HK-2 (cell line): ENCODE data around the gene ZMYND11.
"Not testable (repeated sequence)": the region's sequence is repeated elsewhere in the genome, so short reads cannot be mapped to it uniquely, and the experiment has no call there.

Experiments used
- DNase-seq: peaks from one replicate; pipeline ENCODE4 v3.0.0-alpha.2; 2018; ENCODE audit not compliant: unreplicated experiment

Gene ZMYND11

DNA sequence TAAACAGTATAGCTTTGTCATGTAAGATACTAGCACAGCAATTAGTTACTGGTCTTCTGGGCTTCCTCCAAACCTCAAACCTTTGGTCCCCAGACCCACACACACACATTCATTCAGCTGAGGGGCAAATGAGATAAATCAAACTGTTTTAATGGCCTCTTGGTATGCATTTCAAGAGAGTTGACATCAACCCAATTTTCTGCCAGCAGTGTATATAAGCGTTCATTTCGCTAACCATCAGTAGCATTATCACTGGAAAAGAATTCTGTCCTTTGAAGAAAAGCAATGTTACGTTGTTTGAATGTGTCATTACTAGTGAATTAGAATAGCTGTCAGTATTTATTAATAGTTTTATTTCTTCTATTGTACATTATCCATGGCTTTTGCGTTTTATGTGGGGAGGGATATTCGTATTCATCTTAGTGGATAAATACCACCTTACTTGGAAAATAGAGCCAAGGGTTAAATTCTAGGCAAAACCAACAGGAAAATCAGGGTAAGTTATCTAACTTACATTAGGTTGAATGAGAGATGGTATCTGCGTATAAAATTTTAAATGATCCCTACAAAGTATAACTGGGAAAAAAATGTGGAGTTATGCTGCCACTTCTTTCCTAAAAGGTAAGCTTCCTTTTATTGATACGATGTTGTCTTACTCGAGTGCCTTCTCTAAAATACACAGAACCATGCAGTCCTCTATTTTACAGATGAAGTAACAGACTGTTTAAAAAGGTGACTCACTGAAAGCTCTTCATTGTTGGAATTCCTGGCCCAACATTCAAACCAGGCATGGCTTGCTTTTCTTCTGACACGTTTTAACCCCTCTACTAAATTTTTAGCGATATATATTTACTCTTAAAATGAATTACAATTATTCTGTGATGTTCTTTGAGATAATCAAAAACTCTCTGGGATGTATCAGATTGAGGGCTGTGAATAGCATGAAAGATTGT is 2.0 kb upstream of the ZMYND11 start:
- no peak for DNase-seq

DNA sequence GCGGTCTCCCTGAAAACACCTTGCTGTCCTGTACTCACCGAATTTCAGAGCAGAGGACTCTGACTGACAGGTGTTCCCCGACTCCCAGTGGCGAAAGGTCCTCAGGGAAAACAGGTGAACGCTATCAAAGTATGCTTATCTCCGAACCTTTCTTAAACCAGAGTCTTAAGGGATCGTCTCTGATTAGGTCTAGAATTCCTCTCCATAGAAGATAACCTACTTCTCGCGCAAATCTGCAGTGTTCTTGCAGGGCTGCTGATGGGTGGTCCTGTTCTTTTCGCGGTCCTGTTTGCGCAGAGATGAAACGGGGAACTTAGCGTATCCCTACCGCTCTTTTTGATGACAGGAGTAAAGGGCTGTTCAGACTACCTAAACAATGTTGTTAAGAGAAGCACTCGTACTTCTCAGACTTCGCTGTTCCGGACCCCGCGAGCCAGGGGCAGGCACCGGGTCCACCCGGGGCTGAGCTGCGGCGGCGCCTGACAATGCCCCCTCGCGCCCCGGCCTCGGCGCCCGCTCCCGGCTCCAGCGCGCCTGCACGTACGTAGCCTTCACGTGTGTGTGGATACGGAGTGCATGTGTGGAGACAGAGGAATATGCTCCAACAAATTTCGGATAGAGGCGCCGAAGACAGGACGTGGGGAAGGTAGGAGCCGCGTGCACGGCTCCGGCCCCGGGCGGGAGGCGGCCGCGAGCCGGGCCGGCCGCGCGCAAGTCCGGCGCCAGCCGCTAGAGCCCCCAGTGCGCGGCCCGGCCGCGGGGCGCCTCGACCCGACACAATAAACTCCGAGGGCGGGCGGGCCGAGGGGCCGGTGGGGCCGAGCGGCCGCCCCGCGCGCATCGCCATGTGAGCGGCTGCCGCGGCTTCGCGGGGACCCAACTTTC is 766 bp upstream of the ZMYND11 start:
- peak; percentile 27 for DNase-seq

DNA sequence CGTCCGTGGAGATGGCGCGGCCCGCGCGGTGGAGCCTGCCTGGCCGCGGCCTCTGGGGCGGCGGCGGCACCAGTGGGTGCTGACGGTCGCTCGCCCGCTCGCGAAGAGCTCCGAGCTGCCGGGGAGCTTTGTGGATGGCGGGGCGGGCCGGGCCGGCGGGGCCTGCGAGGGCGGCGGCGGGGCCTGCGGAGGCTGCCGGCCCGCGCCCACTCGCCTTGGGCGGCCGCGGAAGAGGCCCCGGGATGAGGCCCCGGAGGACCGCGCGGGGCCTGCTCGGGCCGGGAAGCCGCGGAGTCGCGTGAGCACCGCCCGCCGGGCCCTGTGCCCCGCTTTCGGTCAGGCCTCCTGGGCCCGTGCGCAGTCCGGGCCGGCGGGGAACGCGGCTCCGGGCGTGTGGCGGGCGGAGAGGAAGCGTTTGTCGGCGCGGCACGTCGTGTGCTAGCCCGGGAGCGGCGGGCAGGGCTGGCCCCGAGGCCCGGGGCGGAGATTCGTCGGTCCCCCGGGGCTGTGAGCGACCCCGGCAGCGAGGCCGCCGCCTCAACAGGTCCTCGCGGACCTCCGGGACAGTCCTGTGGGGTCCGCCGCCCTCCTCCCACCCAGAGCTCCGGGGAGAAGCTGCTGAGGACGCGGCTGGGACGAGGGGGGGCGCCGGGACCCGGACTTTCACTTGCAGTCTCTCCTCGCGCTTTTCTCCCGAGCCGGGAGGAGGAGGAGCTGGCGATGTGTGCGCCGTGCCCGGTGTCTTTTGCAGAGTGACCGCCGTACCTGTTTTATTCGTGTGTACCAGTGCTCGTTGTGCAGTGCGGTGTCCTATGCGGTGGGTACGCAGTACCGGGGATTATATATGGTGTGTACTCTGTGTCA is 578 bp downstream of the ZMYND11 start:
- DNase-seq = peak; percentile 49

DNA sequence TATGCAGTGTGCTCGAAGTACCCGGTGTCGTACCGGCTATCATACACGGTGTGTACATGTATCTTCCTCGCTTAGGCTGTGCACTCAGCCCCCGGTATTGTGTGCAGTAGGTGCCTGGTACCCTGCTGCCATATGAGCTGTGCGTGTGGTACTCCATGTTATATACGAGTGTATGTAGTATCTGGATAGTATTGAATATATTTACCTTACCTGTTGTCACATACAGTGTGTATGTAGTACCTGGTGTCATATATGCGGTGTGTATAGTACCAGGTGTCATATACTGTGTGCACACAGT is 1.2 kb downstream of the ZMYND11 start:
- no peak for DNase-seq

DNA sequence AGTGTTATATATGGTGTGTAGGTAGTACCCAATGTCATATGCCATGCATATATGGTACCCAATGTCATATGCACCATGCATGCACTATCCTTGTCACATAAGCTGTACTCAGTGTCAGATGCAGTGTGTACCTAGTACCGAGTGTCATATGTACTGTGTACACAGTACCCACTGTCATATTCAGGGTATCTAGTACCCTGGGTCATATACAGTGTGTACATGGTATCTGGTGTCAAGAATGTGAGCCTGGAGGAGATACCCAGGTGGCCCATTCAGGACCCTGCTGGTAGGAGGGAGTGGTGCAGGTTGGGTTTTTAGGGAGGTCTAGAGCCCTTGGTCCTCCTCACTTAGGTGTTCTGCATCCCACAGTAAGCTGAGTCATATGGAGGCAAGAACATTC is 1.8 kb downstream of the ZMYND11 start:
- DNase-seq = peak; percentile 7

DNA sequence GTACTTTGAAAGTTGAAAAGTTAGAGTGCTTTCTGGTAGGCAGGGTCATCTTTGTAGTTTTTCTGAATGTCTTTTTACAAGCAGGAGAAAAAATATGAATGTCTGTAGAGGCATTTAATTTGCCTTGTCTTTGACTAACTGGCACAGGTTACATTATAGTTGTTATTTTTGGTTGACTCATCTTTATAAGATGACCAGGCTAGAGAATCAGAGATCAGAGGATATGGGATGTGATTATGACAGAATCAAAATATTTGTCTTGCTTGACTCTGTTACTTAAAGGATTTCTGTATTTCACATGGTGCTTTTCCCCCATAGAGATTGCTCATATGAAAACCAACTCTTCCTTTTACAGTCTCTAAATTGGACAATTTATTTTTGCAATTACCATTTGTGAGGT is 2.4 kb downstream of the ZMYND11 start:
- DNase-seq = no peak

DNA sequence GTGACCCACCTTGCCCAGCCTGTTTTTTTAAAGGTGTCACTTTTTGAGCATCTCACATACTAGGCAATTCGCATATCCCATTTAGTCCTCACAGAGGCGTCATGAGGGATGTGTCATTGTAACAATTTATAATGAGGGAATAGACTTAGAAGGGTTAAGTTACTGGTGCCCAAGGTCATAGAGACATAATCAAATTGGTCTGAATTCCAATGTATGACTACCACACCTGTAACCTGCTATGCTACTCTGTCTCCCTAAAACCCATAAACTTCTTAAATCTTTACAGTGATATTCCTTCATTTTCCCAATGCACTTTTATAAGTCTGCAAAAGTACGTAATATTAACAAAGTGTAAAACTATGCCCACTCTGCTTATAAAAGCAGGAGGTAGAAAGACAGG is 7.1 kb downstream of the ZMYND11 start:
- no peak for DNase-seq

DNA sequence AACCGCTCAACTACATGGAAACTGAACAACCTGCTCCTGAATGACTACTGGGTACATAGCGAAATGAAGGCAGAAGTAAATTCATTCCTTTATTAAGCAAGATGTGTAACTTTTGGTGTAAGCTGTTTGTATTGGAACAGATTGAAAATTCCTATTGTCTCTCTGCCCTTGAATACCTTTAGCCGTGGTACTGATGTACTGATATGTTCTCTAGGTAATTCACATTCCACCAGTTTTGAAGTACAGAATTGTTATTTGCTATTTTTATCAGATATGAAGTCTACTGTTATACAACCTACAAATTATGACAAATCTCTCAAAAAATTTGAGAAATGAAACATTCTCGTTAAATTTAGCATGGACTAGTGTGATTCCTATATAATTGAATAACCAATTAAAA is 17.7 kb downstream of the ZMYND11 start:
- DNase-seq = no peak

DNA sequence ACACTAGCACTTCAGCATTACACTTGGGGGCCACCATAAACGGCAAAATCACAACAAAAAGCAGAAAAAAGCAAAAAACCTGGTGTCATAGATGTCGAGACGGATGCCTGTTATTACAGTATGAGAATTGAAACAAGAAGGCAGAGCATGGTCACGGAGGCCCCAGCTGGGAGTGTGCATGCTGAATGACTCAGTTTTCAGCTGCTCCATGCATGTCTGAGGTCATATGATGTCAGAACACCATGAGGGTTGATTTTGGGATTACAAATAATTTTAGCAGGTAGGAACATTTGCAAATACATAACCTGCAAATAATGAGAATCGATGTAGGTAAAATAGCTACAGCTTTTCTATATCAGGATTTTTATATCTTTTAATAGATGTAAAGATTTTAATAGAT is 19.1 kb downstream of the ZMYND11 start:
- no peak for DNase-seq

DNA sequence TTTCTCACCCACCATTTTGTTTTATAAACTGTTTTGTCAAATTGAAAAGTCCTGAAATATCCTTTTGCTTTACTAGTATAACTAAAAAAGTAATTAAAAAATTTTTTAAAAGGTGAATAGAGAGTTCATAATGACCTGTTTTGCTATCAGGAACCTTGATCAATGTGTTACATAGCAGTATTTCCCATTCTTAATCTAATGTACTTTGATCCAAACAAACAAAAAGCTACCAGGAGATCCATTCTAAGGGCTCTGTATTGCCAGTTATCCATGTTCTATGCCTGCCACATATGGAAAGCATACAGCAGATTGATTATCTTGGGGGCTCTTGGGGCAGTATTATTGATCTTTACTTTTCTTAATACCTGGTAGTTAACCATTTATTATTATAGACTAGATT is 32.1 kb downstream of the ZMYND11 start:
- DNase-seq = no peak

DNA sequence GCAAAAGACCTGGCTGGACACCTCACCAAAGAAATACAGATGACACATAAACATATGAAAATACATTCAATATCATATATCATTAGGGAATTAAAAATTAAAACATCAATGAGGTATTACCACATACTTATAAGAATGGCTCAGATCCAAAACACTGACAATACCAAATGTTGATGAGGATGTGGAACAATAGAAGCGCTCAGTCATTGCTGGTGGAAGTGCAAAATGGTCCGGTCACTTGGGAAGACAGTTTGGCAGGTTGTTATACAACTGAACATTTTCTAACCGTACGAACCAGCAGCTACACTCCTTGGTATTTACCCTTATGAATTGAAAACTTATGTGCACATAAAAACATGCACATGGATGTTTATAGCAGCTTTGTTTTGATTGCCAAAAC is 38.5 kb downstream of the ZMYND11 start:
- no peak for DNase-seq

DNA sequence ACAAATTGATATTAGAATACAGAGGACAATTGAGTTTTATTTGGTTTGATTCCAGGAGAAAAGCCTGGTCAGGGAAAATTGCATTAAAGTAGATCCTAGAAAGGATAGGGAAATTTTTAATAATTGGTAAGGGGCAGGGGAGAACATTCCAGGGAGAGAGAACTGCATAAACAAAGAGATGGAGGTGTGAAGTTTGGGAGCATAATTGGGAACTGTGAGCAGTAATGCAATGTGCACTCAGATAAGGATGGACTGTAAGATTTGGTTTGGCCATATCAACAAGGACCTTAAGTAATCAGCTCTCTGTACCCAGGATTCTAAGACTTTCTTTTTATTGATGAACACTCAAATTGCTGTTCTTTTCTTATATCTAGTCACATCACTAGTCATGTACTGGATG is 41.4 kb downstream of the ZMYND11 start:
- no peak for DNase-seq

DNA sequence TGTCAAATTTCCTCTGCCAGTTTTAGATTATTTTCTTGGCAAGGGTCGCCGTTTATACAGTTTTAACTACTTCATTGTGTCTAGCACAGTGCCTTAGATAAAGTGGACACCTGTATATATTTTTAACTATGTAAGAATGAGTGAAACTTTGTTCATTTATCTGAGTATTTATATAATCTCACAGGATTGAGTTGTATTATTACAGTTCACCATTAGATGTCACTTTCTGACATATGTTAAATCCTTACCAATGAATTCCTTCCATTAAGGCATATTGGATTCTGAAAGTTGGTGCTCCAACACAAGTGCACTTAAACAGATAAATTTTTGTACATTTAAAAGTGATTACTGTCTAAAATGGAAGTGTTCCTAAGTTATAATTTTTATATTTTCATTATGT is 43.0 kb downstream of the ZMYND11 start:
- DNase-seq = no peak

DNA sequence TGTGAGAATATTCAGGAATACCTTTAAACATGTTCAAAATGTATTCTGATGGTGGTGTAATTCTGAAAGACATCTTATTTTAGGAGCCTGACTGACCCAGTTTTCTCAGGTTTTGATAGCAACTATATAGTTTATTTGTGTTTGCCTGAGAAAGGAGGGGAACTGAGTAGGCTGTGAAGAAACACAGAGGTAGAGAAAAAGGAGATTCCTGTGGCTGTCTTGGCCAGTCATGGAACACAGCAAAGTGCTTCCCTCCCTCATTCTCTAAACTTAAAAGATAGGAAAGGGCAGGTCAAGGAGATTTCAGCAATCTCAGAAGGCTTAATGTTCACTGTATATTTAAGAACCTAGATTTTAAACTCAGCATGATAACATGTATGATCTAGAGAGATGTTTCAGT is 43.5 kb downstream of the ZMYND11 start:
- no peak for DNase-seq

DNA sequence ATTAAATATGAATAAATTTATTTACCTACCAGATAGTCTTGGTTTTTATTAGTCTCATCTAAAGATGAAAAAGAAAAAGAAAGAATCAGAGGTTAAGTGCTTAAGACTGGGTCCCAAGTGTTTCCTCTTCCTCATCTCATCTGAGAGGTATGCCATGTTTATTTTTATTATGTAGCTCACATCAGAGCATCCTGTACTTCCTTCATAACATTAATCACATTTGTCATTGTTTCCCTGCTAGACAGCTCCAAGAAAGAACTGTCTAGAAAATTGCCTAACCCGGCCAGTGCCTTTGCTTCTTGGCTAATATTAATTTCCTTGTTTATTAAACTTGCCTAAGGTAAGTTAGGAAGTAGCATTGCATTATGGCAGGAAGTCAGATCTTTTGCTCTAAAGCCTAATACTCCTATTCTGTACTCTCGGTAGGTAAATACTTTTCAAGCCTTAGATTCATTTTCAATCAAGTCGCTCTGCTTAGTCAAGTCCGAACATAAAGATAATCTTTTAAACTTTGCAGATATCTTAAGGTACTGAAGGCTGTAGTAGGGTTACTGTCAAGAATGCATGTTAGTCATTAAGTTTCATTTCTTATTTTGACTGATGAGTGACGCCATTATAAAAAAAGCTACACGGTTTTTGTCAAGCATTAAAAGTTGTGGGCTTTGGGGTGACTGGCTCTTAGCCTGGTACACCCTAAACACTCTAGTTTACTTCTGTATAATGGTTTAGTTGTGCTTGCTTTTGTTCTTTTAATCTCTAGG is 47.4 kb downstream of the ZMYND11 start:
- DNase-seq = no peak

DNA sequence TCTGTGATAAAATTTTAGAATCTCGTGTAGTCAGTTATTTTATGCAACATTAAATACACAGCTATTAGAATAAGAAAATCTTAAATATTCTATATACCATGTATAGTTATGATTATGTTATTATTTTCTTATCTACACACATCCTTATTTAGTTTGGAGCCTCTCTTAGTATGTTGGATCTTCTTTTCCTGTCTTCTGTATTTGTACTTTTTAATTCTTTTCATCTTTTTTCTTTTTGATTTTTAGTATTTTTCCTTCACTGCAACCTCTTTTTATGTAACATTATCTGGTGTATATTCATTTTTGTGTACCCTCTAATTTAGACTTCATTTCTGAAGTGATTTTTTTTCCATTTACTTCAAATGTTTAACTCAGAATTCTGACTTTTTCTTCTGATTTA is 48.9 kb downstream of the ZMYND11 start:
- DNase-seq = no peak

DNA sequence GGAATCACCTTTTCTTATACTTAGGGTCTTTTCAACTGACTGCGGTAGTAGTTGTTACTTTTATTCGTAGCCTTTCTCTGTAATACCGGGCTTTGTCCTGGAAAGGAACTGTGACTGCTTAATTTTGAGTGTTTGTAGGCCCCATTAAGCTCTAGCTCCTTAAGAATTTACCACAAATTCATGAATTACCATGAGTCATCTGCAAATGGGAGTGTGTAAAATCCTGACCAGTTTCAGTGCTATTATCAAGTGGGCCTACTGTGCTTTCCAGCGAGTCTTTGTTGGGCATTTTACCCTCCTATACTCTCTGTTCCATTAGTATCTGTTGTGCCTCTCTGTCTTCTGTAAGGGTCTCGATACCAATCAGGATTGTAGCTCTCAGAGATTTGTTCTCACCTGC is 49.7 kb downstream of the ZMYND11 start:
- no peak for DNase-seq

DNA sequence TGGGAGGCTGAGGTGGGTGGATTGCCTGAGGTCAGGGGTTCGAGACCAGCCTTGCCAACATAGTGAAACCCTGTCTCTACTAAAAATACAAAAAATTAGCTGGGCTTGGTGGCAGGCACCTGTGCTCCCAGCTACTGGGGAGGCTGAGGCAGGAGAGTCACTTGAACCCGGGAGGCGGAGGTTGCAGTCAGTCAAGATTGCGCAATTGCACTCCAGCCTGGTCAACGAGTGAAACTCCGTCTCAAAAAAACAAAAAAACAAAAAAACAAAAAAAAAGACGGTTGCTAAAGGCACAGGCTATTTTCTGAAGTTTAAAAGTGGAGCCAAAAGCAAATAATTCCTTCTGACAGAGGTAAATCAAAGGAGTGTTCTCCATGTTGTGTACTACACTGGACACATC is 50.3 kb downstream of the ZMYND11 start:
- DNase-seq = not testable (repeated sequence)

DNA sequence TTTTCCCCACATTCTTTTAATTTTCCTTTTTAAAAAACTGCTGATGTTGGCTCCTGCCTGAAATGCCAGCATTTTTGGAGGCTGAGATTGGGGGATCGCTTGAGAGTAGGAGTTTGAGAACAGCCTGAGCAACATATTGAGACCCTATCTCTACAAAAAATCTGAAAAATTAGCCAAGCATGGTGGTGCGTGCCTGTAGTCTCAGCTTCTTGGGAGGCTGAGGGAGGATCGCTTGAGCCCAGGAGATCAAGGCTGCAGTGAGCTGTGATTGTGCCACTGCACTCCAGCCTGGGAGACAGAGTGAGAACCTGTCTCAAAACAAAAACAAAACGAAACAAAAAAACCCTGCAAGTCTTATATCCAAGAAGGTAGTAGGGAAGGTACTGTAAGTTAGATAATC is 51.7 kb downstream of the ZMYND11 start:
- no peak for DNase-seq

DNA sequence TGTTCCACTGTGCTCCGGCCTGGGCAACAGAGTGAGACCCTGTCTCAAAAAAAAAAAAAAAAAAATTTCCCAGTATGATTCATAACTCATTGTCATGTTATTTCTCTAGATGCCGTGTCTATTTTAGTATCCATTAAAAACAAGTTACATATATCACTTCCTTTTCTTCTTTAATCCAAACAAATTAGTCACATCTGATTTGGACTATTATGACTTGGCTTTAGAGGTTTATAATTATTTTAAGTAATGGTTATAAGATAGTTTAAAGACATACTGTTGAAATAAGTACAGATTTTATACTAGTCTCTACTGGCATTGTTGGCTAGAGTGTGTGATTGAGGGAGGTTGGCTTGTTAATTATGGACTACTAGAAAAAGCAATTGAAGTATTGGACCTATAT is 53.3 kb downstream of the ZMYND11 start:
- no peak for DNase-seq

DNA sequence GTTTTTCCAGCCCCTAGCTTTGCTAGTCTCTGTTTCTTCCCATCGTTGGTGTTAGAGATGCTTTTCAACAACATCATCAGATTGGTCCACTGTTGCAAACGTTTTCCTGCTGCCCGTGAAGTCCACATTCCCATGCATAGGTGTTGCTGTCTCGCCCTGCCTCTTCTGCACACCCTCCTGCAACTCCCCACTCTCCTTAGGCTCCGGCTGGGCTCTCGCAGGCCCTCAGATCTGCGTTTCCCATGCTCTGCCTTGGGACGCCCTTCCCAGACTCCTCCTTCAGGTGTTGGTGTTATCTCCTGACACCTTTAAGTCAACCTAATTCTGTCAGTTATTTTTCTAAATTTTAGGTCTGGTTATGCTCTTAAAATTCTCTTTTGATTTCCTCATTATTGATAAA is 55.0 kb downstream of the ZMYND11 start:
- DNase-seq = no peak
